Panc1 (cell line): ENCODE results near the gene ZDHHC11B. TPM values are rescaled to one million over a fixed set of nuclear protein-coding genes. Genes with fewer than 3 reads are reported as not detected.
"Not testable (repeated sequence)": the region's sequence is repeated elsewhere in the genome, so short reads cannot be mapped to it uniquely, and the experiment has no call there.

Source experiments
- ATAC-seq: fragments of 200-7000 bp; cut with Tn5 transposase; 2 replicates; pipeline ENCODE4 v1.9.1; 2020; ENCODE audit warnings: mild to moderate bottlenecking, moderate library complexity
- BruUV-seq: library from RNA; stranded (reverse); fragments of 400-500 nt; replicated peaks from 2 replicates; lab custom pipeline; 2021; lab: Mats Ljungman, UMichigan
- CTCF ChIA-PET: fragments of 300-600 bp; sonication (Branson Sonifier 250); formaldehyde crosslinking; loops from one replicate; lab custom pipeline; 2022; ENCODE audit warnings: antibody characterized with exemption; lab: Charles Lee
- POLR2A ChIA-PET: fragments of 300-600 bp; sonication (Branson Sonifier 250); formaldehyde crosslinking; loops from one replicate; lab custom pipeline; 2022; ENCODE audit warnings: antibody characterized with exemption; lab: Charles Lee
- DNase-seq: peaks from one replicate; pipeline ENCODE4 v3.0.0-alpha.2; 2010; ENCODE audit warnings: low read depth, low spot score
- H3K27ac ChIP-seq: 2 replicates; pipeline ENCODE4 v1.5.1; 2011; ENCODE audit warnings: mild to moderate bottlenecking, low read length, inconsistent platforms
- H3K27me3 ChIP-seq: fragments of 200-500 bp; sonication (Bioruptor generic); 2 replicates; pipeline ENCODE4 v1.6.0; 2014; ENCODE audit warnings: low read length, inconsistent platforms; ENCODE audit not compliant: control insufficient read depth, insufficient read depth
- H3K36me3 ChIP-seq: fragments of 200-500 bp; sonication (Bioruptor generic); 2 replicates; pipeline ENCODE4 v1.5.1; 2014; ENCODE audit warnings: inconsistent platforms, mild to moderate bottlenecking, low read length, moderate library complexity; ENCODE audit not compliant: control insufficient read depth, insufficient read depth
- H3K4me1 ChIP-seq: 2 replicates; pipeline ENCODE4 v1.5.1; 2011; ENCODE audit warnings: inconsistent platforms, mild to moderate bottlenecking, low read length, moderate library complexity; ENCODE audit not compliant: control insufficient read depth, insufficient read depth
- H3K4me3 ChIP-seq, 2 experiments: 2 replicates each; pipeline ENCODE4 v1.5.1; 2011 to 2012; ENCODE audit warnings: low read depth in 2 of 2, low read length in 2 of 2, mild to moderate bottlenecking in 2 of 2, inconsistent platforms in 1 of 2, moderate library complexity in 1 of 2
- H3K9me3 ChIP-seq: fragments of 200-500 bp; sonication (Bioruptor generic); 2 replicates; pipeline ENCODE4 v1.5.1; 2014; ENCODE audit warnings: low read depth, mild to moderate bottlenecking, inconsistent platforms, low read length, moderate library complexity; ENCODE audit not compliant: control insufficient read depth, insufficient read depth
- POLR2AphosphoS5 ChIP-seq: IDR thresholded peaks from 2 replicates; pipeline ENCODE4 v1.6.1; 2012; ENCODE audit warnings: mild to moderate bottlenecking, low read depth, low read length, moderate library complexity
- SIN3A ChIP-seq: IDR thresholded peaks from 2 replicates; pipeline ENCODE4 v1.6.1; 2012; ENCODE audit warnings: low read depth, mild to moderate bottlenecking, low read length, moderate library complexity, borderline replicate concordance; ENCODE audit not compliant: insufficient read depth
- TCF7L2 ChIP-seq: IDR thresholded peaks from 2 replicates; pipeline ENCODE4 v1.6.1; 2011; ENCODE audit warnings: mild to moderate bottlenecking, low read depth, low read length, inconsistent platforms
- in situ Hi-C: cut with HindIII; loops from 2 replicates; pipeline ENCODE4 v1.10.0; 2016; ENCODE audit warnings: low sequenced_read_pairs, low pct_unique_long_range_greater_than_20kb
- intact Hi-C: fragments of 100-400 bp; cut with micrococcal nuclease; formaldehyde crosslinking; loops from one replicate; pipeline ENCODE4 v1.10.0; 2022; ENCODE audit not compliant: unreplicated experiment
- total RNA-seq: library from RNA; stranded (reverse); gene quantifications from one replicate; pipeline ENCODE4 v1.2.1, GENCODE V29; 2021; ENCODE audit not compliant: unreplicated experiment
- TF ChIP-seq, protein P1 (sequence below), 2 experiments: IDR thresholded peaks; 2 replicates each; pipeline ENCODE4 v1.6.1; 2011 to 2012; ENCODE audit warnings: low read depth in 2 of 2, control low read depth in 1 of 2, low read length in 1 of 2, mild to moderate bottlenecking in 1 of 2, moderate library complexity in 1 of 2; ENCODE audit not compliant: insufficient read depth in 1 of 2
- TF ChIP-seq, protein P2 (sequence below): fragments of 450-650 bp; IDR thresholded peaks from 2 replicates; pipeline ENCODE4 v1.5.1; 2017; ENCODE audit warnings: mild to moderate bottlenecking

Gene ZDHHC11B
- total RNA-seq, 1 experiment from 2014 or later = 1.4 TPM

DNA sequence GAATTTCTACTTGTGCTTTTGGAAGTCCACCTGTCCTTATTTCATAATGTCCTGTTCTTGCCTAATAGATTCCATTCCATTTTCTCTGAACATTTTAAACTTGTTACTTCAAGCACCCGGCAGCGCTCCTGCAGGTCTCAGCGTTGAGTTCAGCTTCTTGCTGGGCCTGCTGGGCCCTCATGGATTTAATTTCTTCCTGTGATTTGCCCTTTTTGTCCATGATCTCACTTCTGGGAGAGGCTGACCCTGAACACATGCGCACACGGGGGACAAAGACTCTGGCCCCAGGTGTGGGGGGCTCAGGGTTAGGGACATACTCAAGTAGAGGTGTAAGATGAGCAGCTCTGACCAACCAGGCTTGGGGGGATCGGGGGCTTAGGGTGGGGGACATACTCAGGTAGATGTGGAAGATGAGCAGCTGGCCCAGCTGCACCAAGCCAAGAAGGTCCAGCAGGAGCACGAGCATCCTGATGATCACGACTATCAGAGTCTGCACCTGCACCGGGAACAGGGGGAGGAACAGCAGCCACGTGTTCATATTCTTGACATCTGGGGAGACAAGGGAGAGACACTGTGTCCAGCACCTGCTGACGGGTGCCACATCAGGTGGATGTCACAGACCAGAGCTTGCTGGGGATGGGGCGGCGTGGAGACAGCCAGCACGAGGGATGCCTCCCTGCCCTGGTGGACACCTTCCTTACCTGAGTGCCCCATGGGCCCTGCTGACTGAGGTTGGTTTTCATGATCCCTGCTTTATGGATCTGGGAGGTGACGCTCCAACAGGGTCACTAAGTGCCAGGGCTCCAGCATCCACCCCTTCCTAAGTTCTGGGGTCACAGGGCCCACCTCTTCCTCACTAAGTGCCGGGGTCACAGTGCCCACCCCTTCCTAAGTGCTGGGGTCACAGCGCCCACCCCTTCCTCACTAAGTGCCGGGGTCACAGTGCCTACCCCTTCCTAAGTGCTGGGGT, 36.2 kb downstream of the ZDHHC11B start:
- H3K36me3 ChIP-seq, ATAC-seq, POLR2A ChIA-PET, DNase-seq, BruUV-seq, H3K4me1 ChIP-seq, H3K4me3 ChIP-seq, intact Hi-C loops, CTCF ChIA-PET, H3K27ac ChIP-seq, H3K9me3 ChIP-seq, H3K27me3 ChIP-seq, in situ Hi-C loops: not testable (repeated sequence)

DNA sequence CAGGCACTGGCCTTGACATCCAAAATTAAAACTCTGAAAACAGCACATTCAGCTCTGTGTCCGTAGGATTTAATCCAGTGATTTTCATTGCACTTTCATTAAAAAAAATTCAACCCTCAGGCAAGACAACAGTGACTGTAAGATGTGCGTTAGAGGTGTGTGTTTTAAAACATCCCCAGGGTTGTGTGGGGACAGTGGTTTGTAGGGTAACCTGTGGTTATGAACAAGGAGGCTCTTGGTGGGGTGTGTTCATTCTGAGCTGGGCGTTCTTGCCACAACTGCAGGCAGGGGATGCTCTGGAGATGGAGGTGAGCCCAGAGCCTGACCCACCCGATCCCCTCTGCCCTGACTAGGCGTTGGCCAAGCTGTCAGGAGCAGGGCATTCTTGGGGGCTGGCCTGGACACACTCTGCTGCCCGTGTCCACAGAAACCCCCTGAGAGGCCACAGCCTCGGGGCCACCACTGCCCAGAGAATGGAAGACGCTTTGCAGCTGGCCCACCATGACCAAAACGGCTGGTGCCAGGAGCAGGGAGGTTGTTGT, 37.2 kb downstream of the ZDHHC11B start:
- H3K27me3 ChIP-seq, H3K9me3 ChIP-seq, DNase-seq, BruUV-seq, CTCF ChIA-PET, H3K27ac ChIP-seq, intact Hi-C loops, in situ Hi-C loops, H3K4me1 ChIP-seq, POLR2A ChIA-PET, H3K4me3 ChIP-seq, H3K36me3 ChIP-seq, ATAC-seq: not testable (repeated sequence)

DNA sequence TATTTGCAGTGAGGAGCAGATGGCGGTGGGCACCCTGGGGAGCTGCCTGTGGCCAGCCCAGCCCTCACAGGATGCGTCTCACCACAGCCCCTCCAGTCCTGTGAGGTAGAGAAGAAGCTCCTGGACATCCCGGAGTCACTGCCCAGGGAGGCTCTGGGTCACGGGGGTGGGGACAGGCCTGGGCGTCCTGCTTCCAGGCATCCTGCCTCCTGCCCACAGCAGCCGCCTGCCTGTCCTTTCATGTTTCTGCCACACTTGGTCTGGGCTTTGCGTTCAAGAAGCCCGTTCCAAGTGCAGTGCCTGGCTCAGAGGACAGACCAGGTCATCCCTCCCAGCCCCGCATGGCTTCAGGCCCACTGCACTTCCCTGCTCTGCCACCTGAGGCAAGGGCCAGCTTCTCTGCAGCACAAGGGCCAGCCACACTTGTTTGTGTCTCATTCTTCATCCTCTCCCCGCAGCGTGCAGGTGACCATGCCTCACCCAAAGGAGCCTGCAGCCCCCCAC, 38.2 kb downstream of the ZDHHC11B start:
- H3K27me3 ChIP-seq = no peaks in the 10 kb centered on the region
- H3K9me3 ChIP-seq = no peaks in the 10 kb centered on the region
- in situ Hi-C loops = no loop called here
- DNase-seq = no peak
- no peak for ATAC-seq
- H3K4me3 ChIP-seq = no peak overlapping the region
- no peaks in the 10 kb centered on the region for H3K36me3 ChIP-seq
- ChIA-PET CTCF (no interaction called here), POLR2A (no interaction called here)
- TF ChIP-seq, protein P1, sequence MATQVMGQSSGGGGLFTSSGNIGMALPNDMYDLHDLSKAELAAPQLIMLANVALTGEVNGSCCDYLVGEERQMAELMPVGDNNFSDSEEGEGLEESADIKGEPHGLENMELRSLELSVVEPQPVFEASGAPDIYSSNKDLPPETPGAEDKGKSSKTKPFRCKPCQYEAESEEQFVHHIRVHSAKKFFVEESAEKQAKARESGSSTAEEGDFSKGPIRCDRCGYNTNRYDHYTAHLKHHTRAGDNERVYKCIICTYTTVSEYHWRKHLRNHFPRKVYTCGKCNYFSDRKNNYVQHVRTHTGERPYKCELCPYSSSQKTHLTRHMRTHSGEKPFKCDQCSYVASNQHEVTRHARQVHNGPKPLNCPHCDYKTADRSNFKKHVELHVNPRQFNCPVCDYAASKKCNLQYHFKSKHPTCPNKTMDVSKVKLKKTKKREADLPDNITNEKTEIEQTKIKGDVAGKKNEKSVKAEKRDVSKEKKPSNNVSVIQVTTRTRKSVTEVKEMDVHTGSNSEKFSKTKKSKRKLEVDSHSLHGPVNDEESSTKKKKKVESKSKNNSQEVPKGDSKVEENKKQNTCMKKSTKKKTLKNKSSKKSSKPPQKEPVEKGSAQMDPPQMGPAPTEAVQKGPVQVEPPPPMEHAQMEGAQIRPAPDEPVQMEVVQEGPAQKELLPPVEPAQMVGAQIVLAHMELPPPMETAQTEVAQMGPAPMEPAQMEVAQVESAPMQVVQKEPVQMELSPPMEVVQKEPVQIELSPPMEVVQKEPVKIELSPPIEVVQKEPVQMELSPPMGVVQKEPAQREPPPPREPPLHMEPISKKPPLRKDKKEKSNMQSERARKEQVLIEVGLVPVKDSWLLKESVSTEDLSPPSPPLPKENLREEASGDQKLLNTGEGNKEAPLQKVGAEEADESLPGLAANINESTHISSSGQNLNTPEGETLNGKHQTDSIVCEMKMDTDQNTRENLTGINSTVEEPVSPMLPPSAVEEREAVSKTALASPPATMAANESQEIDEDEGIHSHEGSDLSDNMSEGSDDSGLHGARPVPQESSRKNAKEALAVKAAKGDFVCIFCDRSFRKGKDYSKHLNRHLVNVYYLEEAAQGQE (IDR thresholded peaks at IDR 0.05; ENCODE audit: insufficient read depth in 1 of 2, low read depth in 2 of 2, low read length in 1 of 2) = no peak
- no peak for TF ChIP-seq POLR2AphosphoS5
- TF ChIP-seq, protein P2, sequence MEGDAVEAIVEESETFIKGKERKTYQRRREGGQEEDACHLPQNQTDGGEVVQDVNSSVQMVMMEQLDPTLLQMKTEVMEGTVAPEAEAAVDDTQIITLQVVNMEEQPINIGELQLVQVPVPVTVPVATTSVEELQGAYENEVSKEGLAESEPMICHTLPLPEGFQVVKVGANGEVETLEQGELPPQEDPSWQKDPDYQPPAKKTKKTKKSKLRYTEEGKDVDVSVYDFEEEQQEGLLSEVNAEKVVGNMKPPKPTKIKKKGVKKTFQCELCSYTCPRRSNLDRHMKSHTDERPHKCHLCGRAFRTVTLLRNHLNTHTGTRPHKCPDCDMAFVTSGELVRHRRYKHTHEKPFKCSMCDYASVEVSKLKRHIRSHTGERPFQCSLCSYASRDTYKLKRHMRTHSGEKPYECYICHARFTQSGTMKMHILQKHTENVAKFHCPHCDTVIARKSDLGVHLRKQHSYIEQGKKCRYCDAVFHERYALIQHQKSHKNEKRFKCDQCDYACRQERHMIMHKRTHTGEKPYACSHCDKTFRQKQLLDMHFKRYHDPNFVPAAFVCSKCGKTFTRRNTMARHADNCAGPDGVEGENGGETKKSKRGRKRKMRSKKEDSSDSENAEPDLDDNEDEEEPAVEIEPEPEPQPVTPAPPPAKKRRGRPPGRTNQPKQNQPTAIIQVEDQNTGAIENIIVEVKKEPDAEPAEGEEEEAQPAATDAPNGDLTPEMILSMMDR = no peak
- no peak for TF ChIP-seq SIN3A
- no peak for TF ChIP-seq TCF7L2
- no peaks in the 10 kb centered on the region for H3K4me1 ChIP-seq
- no peak overlapping the region for H3K27ac ChIP-seq
- intact Hi-C loops = no loop called here
- BruUV-seq = no TSS peak

DNA sequence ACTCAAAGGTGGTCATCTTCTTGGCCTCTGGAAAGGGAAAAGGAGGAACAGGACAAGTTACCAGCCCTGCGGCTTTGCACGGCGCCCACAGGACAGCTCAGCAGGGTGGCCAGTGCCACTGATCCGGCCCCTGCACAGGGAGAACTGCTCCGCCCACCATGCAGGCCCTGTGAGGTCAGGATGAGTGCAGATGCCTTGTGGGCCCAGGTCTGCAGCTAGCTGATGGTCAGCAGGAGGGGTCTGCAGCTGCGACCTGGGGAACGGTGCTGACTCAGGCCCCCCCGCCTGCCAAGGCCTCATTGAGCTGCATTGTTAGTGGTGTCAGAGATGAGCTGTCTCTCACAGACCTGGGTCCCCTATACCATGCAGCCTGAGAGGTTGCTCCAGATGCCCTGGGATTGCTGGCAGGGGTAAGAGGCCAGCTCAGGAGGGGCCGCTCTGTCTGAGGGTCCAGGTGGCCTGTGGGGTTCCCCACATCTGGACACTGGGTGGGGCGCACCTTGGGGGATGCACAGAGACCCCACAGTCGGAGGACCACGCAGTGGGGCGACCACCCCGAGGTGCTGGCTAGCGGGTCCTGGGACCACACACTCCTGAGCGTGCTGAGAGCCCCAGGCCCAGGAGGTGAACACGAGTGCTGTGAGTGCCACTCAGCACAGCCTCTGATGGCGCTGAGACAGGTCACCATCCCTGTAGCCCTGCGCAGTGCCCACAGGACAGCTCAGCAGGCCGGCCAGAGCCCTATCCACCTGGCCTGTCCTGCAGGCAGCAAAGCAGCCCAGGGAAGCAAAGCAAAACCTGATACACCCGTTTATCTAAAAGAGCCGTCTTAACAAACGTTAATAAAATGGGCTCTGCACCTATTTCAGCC, 39.0 kb downstream of the ZDHHC11B start:
- H3K9me3 ChIP-seq, CTCF ChIA-PET, H3K4me1 ChIP-seq, DNase-seq, POLR2A ChIA-PET, BruUV-seq, H3K36me3 ChIP-seq, in situ Hi-C loops, ATAC-seq, H3K27ac ChIP-seq, H3K4me3 ChIP-seq, intact Hi-C loops, H3K27me3 ChIP-seq: not testable (repeated sequence)
